Measurements from ENCODE around the gene KEAP1.

DNA sequence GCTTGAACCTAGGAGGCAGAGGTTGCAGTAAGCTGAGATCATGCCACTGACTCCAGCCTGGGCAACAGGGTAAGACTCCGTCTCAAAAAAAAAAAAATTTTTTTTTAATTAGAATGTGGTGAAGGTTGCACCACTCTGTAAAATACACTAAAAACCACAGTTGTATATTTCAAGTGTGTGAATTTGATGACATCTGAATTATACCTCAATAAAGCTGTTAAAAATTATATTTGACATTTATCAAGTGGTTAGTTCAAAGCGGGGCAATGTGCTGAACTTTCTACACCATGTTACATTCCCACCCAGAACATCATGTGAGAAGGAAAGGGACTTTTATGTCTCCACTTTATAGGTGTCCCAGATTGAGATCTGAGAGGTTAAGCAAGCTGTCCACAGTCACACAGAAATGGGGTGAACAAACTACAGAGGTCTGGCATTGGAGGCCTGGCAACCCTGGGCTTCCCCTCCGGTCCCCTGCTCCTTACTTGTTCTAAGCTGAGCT, 20.0 kb upstream of the KEAP1 start:
- TF ChIP-seq, protein P1, sequence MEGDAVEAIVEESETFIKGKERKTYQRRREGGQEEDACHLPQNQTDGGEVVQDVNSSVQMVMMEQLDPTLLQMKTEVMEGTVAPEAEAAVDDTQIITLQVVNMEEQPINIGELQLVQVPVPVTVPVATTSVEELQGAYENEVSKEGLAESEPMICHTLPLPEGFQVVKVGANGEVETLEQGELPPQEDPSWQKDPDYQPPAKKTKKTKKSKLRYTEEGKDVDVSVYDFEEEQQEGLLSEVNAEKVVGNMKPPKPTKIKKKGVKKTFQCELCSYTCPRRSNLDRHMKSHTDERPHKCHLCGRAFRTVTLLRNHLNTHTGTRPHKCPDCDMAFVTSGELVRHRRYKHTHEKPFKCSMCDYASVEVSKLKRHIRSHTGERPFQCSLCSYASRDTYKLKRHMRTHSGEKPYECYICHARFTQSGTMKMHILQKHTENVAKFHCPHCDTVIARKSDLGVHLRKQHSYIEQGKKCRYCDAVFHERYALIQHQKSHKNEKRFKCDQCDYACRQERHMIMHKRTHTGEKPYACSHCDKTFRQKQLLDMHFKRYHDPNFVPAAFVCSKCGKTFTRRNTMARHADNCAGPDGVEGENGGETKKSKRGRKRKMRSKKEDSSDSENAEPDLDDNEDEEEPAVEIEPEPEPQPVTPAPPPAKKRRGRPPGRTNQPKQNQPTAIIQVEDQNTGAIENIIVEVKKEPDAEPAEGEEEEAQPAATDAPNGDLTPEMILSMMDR (IDR thresholded peaks at IDR 0.05) = no peak
- no peak for TF ChIP-seq POLR2A (IDR thresholded peaks at IDR 0.05)

Measured in thyroid gland (tissue), 4 donors.